ENCODE measurements around the gene ANKRD33B. TPM values are rescaled to one million over a fixed set of nuclear protein-coding genes. Genes with fewer than 3 reads are reported as not detected.
"Not testable (repeated sequence)": the region's sequence is repeated elsewhere in the genome, so short reads cannot be mapped to it uniquely, and the experiment has no call there.

Gene ANKRD33B
- total RNA-seq, 1 donor from 2014 or later = 8.1 TPM

- no peak for DNase-seq
These were observed 4.7 kb upstream of the ANKRD33B start for GRCh38 chr5:10559151-10559550.

DNA sequence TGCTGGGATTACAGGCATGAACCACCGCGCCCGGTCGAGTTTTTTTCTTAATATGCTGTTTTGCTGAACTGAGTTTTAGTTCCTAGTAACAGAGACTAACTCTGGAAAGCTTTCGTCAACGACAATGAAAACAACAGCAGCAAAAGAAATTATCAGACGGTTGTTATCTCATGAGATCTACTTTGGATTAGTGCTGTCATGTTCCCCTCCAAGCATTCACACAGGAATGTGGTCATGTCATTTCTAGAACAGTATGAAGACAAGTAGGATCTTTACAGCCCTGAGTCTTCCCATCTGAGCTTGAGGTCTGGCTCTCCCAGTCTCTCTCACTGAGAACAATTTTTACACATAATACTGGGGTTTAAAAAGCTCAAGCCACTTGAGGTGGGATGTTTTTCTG, 4.0 kb upstream of the ANKRD33B start:
- no peak for DNase-seq

GRCh38 chr5:10562201-10563109, 1.4 kb upstream of the ANKRD33B start:
- no peak for DNase-seq

GRCh38 chr5:10563110-10563944, 543 bp upstream of the ANKRD33B start:
- no peak for DNase-seq

DNA sequence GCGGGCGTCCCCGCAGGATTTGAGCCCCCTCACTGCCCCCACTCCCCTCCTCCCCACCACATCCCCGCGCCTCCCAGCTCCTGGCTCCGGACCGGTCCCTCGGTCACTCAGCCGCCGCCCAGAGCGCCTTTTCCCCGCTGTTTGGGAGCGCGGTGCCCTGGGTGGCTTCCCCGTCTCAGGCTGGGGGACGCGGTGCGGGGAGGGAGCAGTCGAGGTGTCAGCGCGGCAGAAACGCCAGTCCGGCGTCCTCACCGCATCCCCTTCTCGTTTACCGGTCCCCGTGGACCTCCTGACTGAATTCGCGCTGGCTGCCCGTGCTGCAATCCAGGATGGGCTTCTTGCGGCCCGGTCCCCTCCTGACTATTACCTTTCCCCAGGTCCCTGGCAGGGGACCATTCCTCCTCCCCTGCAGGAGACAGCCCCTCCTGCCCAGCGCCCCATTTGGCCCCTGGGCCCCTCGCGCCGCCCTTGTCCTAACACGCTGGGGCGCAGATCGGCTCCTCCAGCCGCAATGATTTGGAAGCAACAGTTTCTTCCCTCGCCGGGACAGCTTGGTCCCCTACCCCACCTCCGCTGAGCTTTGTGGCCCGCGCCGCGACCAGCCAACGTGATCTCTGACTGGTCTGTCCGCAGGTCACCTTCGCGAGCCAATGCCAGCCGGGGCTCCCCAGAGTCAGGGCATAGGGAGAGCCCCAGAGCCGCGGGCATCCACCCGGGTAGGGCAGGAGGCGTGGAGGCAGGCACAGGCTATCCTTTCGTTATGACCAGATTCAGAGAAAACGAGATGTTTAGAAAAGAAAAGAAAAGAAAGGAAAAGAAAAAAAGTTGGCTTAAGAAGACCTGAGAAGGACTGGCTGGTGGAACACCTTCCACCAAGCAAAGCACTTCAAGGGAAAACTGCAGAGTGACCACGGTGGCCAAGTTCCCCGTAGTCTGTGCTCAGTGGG, 1.2 kb downstream of the ANKRD33B start:
- no peak for DNase-seq

- DNase-seq = peak; percentile 60
These were observed 2.1 kb downstream of the ANKRD33B start for GRCh38 chr5:10565785-10566542.

- peak; percentile 44 for DNase-seq
These were observed 2.7 kb downstream of the ANKRD33B start for GRCh38 chr5:10566543-10567068.

DNA sequence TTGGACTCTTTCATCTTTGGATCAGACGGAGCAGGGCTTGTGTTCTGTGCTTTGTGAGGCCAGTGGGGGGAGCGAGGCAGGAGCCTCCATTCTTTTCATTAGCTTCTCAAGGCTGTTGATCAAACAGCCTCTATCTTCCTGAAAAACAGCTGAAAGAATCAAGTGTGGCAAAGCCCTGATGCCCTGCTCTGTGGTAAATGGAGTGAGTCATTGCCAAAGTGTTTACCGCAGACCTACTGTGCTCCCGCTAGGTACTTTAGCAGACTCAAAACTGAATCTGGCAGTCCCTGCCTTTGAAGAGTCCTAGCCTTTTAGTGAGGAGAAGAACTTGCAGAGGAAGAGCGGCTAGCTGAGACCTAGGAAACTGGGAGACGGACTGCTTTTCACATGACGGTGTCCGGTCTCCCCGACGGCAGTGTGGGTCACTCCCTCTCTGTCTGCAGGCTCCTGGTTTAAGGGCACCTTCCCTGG, 3.3 kb downstream of the ANKRD33B start:
- DNase-seq = no peak

DNA sequence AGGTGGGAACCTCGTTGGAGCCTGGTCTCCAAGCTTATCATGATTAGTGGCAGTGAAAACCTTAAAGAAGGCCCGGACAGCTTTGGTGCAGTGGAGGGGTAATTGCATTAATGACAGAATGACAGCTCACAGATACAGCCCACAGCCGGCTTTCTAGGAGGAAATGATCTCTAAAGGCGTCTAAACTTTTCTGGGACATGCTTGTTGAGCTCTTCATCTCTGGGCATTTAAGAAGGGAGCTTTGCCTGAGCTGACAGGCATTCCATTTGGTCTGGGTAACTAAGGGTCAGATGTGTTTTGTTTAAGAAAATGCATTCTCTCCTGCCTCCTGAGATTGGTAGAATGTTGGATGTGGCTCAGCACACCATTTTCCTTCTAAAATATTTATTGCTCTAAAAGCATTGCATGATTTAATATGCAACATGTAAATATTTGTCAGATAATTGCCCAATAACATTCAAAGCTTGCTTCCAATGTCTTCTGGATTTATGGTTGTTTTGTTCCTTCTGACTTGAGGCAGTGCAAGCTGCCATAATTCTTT, 4.0 kb downstream of the ANKRD33B start:
- DNase-seq = no peak

DNA sequence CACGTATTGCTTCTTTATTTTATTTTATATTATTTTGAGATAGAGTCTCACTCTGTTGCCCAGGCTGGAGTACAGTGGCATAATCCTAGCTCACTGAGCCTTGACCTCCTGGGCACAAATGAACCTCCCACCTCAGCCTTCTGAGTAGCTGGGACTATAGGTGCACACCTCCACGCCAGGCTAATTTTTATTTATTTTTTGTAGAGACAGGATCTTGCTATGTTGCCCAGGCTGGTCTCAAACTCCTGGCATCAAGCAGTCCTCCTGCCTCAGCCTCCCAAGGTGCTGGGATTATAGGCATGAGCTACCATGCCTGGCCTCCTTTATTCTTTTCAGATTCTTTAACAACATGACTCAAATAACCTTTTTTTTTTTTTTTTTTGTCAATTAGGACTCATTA, 6.7 kb downstream of the ANKRD33B start:
- not testable (repeated sequence) for DNase-seq

DNA sequence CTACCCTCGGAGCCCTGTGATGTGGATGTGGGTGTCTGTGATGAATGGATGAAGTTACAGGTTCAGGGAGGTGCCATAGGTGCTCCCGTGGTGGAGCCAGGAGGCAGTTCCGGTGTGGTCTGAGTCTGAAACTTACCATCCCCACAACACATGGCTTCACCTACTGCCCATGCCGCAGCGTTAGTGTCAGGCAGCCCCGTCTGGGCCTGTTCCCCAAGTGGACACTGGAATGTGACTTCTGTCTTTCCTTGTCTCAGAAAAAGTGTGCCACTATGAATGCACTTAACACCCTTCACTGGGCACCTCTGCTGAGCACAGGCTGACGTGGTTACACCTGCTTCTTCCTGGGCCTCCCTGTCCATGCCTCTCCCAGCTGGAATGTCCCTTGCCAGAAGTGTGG, 8.6 kb downstream of the ANKRD33B start:
- no peak for DNase-seq

DNA sequence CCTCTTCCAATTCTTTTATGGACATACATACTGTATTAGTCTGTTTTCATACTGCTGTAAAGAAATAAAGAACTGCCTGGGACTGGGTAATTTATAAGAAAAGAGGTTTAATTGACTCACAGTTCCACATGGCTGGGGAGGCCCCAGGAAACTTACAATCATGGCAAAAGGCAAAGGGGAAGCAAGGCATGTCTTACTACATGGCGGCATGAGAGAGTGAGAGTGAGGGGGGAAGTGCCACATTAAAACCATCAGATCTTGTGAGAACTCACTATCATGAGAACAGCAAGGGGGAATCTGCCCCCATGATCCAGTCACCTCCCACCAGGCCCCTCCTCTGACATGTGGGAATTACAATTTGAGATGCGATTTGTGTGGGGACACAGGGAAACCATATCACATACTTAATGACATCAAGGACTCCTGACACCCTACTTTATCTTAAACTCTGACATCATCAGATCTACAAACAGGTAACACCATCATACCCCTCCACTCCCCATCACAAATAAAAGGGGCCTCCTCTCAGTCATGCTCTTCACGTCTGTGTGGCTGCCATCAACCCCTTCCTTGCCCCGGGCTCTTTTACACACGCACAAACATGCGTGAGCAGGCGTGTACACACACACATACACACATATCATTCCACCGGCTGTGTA, 9.7 kb downstream of the ANKRD33B start:
- no peak for DNase-seq

DNA sequence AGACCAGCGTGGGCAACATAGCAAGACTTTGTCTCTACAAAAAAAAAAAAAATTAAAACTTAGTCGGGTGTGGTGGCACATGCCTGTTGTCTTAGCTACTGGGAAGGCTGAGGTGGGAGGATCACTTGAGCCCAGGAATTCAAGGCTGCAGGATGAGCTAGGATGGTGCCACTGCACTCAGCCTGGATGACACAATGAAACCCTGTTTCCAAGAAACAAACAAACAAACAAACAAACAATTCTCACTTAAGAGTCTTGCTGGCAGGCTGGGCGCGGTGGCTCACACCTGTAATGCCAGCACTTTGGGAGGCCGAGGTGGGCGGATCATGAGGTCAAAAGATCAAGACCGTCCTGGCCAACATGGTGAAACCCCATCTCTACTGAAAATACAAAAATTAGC, 11.0 kb downstream of the ANKRD33B start:
- not testable (repeated sequence) for DNase-seq

GRCh38 chr5:10576121-10576789, 12.4 kb downstream of the ANKRD33B start:
- no peak for DNase-seq

- no peak for DNase-seq
These were observed 12.9 kb downstream of the ANKRD33B start for GRCh38 chr5:10576790-10577189.

DNA sequence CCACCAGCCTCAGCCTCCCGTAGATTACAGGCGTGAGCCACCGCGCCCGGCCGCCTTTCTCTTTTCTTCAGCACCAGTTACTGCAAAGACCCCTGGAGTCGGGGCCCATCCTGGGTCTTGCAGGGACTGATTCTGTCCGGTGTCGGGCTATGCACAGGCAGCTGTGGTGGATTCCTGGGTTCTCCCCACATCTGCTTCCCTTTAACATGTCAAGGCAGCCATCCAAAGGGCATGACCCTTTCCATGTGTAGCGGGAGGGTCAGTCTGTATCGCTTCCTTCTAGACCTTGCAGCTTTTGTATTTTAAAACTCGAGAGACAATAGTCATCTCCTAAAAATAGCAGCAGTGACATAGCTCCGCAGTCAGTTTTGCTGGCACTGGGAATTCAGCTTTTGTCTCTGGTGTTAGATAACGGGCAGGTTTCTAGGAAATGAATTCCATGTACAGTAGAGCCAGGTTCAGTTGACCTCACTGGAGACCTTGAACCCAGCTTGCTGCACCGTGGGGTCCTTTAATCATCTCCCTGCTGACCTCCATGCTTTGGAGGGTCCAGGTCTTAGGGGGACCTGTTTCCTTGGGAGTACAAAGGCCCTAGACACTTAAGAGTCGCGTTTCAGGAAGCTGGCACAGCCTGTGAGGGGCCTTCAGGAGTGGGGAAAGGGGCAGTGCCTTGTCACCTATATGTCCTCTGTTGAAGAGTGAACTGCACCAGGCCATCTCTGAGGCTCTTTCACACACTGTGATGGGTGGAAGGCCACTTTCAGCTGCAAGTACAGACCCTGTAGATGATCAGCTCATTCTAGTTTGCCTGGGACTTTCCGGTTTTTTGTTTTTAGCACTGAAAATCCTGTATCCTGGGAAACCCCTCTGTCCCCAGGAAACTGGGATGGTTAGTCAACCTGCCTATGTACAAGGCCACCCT, 13.8 kb downstream of the ANKRD33B start:
- DNase-seq = no peak

DNA sequence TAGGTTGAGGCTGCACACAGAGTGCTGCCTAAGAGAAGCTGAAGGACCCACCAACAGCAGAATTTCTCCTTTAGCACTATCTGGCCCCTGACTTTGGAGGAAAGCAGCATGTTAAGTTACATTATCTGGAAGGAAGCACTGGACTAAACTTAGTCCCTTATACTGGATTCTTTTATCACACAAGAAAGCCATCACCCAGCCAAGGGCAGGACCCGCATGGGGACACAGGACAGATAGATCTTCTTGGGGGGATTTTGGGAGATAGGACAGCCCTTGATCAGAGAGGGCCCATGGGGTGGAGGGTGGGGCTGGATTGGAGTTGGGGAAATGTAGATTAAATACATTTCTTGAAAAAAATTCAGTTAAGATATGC, 14.4 kb downstream of the ANKRD33B start:
- DNase-seq = no peak

DNA sequence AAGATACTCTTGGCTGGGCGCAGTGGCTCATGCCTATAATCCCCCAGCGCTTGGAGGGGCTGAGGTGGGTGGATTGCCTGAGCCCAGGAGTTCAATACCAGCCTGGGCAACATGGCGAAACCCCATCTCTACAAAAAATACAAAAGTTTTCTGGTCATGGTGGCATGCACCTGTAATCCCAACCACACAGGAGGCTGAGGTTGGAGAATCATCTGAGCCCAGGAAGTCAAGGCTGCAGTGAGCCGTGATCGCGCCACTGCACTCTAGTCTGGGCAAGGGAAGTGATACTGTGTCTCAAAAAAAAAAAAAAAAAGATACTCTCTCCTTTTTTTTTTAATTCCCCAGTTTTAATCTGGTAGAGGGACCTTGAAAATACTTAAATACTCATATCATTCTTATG, 15.0 kb downstream of the ANKRD33B start:
- DNase-seq = no peak

All from tongue (tissue), 2 donors.